KG1 (cell line): Measurements from ENCODE around the gene FAM177A1.
"Not testable (repeated sequence)": the region's sequence is repeated elsewhere in the genome, so short reads cannot be mapped to it uniquely, and the experiment has no call there.

Experiments used
- DNase-seq: peaks from one replicate; lab custom pipeline; 2025; lab: John Stamatoyannopoulos, UW

The FAM177A1 gene

DNA sequence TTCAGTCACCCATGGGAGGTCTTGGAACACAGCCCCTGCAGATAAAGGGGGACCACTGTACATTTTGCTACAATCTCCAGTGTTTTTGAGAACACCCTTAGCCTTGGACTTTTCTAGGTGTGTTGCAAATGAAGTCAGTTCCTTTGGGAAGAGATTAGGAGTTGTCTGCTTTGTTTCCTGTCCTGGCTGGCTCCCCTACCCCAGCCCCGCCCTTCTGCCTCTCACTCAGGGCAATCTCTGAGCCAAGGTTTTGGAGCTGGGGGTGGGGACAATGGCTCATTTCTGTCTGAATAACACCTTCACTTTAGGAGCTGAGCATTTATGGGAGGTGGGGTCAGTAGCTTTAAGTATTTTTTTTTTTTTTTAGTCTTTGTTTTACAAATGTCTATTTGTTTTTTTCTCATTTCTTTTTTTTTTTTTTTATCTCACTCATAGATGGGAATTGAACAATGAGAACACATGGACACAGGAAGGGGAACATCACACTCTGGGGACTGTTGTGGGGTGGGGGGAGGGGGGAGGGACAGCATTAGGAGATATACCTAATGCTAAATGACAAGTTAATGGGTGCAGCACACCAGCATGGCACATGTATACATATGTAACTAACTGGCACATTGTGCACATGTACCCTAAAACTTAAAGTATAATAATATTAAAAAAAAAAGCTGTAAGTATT is 15.2 kb downstream of the FAM177A1 start:
- not testable (repeated sequence) for DNase-seq

- not testable (repeated sequence) for DNase-seq
These were observed 19.7 kb downstream of the FAM177A1 start for GRCh38 chr14:35065731-35066130.

DNA sequence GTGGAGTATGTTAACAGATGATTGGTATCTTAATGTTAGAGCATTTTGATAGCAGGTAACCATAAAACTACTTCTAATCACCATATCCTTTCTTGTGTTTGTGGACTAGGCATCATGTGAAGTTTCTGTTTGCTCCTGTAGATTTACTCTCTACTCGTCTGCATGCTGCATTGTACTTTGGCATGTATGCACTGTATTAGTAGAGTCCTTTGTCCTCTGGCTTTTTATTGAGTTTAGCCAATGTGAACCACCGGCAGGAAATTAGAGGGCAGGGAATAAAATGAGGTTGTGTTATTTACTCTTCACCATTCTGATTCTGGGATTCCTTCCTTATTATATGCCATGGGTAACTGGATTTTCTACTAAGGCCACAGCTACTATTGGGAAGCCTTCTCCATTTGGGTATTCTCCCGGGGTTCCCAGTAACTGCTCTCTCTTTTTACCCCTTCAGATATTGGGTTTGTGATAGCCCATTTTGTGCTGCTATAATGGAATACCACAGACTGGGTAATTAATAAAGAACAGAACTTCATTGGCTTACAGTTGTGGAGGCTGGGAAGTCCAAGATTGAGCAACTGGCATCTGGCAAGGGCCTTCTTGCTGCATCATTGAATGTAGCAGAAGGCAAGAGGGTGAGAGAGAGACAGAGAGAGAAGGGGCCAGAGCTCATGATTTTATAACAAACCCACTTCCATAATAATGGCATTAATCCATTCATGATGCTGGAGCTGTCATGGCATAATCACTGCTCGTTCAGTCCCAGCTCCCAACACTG is 22.4 kb downstream of the FAM177A1 start:
- DNase-seq, result no peak

- DNase-seq, result no peak
These were observed 26.2 kb downstream of the FAM177A1 start for GRCh38 chr14:35072226-35072625.

DNA sequence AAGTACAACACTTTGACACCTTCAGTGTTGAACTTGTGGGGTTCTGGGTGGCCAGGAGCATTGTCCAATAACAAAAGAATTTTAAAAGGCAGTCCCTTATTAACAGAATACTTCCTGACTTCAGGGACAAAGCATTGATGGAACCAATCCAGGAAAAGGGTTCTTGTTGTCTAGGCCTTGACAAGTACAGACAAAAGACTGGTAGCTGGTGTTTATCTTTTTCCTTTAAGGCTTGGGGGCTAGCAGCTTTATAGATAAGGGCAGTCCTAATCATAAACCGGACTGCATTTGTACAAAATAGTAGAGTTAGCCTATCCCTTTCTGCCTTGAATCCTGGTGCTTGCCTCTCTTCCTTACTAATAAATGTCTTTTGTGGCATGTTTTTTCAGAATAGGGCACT is 27.4 kb downstream of the FAM177A1 start:
- no peak for DNase-seq

GRCh38 chr14:35078082-35078481 is 32.0 kb downstream of the FAM177A1 start:
- DNase-seq, result no peak

DNA sequence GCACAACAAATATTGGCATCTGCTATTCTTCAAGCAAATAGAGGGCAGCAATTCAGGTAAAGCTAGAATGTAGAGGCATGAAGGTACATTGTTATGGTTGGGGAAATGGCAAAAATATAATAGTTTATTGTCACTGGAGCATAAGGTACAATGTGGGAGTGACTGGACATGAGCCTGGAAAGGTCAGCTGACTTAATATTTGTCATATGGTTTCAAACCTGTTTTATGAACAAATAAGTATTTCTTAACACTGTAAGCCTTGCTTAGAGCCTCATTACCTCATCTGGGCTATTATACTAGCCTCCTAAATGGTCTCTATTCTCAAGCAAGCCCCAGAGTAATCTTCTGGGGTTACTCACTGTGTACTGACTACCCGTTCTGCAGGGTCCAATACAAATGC is 33.7 kb downstream of the FAM177A1 start:
- no peak for DNase-seq

GRCh38 chr14:35083530-35084150 is 37.6 kb downstream of the FAM177A1 start:
- DNase-seq, result no peak

GRCh38 chr14:35085441-35085840 is 39.4 kb downstream of the FAM177A1 start:
- DNase-seq, result no peak

DNA sequence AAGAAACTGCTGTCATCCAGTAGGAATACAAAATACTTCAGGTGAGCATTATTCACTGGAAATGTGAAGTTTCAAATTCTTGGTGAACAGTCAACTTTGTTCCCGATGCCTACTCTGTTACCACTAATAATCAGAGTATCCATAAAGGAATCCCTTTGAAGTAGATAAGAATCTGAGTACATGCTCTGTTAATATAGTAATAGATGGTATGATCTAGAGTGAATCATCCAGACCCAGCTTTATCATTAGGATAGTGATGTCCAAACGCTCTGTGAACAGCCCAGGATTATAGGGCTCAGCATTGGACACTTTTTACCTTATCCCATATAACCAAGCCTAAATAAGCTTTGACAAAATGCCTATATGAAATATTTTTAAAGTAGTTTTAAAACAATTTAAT is 42.4 kb downstream of the FAM177A1 start:
- DNase-seq, result no peak

GRCh38 chr14:35094645-35095044 is 48.6 kb downstream of the FAM177A1 start:
- not testable (repeated sequence) for DNase-seq

- DNase-seq, result no peak
These were observed 61.8 kb downstream of the FAM177A1 start for GRCh38 chr14:35107866-35108265.

- no peak for DNase-seq
These were observed 66.6 kb downstream of the FAM177A1 start for GRCh38 chr14:35112641-35113040.

DNA sequence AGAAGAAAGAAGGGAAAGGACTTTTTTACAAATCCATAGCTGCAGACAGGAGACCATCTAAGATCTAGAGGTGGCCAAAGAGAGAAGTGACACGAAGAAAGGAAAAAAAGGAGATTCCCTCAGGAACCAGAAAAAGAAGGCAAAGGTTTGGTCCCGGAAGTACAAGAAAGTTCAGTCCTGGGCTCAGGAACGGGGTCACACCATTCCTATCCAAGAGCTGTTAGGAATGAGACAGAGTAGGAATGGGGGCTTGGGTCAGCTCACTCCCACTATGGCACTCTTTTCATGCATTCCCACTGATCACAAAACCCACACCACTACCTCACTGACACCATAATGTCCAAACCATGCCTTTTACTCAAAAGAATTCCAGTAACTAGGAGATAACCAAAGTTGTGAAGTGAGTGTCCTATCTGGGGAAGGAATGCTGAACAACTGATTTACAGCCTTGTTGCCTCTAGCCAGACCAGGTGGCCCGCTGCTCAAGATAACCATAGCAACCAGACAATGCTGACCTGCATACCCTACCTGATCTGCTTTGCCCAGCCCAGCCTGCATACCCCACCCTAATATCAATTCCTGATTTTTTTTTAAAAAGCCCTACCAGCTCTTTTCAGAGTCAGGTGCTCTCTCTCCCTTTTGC is 67.4 kb downstream of the FAM177A1 start:
- no peak for DNase-seq

GRCh38 chr14:35114036-35114435 is 68.0 kb downstream of the FAM177A1 start:
- DNase-seq, result no peak

- DNase-seq, result no peak
These were observed 70.2 kb downstream of the FAM177A1 start for GRCh38 chr14:35116242-35116641.

DNA sequence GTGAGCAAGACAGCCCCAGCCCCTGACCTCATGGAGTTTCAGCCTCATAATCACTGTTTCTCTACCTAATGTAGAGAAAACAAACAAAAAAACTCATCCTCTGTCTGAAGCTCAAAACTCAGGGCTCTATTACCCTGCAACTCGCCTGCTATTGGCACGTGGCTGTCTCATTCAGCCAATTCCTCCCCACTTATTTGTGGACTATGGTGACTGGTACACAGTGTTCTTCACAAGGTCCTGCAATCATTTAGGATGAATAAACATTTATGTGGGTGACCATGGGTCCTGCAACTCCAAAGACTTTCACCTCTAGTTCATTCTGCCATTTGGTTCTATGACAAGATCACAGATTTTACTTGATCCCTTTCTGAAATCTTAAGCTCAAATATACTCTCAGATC is 71.0 kb downstream of the FAM177A1 start:
- DNase-seq, result no peak

DNA sequence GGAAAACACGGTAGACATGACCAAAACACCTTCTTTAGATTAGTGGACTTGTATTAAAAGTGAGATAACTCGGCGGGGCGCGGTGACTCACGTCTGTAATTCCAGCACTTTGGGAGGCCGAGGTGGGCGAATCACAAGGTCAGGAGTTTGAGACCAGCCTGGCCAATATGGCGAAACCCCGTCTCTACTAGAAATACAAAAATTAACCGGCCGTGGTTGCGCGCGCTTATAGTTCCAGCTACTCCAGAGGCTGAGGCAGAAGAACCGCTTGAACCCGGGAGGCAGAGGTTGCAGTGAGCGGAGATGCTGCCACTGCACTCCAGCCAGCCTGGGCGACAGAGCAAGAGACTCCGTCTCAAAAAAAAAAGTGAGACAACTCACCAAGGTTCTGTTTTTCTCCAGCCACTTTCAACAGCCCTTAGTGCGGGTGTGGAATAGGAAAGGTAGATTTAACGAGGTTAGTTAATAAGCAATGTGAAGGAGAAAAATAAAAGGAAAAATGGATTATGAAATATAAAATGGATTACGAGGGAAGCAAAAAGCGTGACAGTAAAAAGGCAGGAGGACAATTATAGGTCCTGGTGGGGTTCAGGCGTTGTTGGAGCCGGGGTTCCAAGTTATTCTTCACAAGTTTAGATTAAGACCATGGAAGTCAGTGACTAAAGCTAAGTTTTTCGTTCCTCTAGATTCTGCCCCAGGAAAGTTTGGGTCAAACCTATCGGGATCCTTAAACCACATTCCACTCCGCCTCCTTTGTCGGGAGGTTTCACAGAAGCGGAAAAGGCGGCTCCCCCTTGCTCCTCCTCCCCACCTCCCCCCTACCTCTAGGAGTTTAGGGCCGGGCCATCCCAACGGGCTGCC is 75.2 kb downstream of the FAM177A1 start:
- no peak for DNase-seq

- peak; percentile 99 for DNase-seq
These were observed 76.0 kb downstream of the FAM177A1 start, which contains the start of the genes PPP2R3C and PRORP for GRCh38 chr14:35121887-35122695. PPP2R3C (minus strand) TSS chr14:35121990; CDS start chr14:35121959, 31 bp downstream. PRORP (plus strand) TSS chr14:35122552; CDS start chr14:35123246, 694 bp downstream.

DNA sequence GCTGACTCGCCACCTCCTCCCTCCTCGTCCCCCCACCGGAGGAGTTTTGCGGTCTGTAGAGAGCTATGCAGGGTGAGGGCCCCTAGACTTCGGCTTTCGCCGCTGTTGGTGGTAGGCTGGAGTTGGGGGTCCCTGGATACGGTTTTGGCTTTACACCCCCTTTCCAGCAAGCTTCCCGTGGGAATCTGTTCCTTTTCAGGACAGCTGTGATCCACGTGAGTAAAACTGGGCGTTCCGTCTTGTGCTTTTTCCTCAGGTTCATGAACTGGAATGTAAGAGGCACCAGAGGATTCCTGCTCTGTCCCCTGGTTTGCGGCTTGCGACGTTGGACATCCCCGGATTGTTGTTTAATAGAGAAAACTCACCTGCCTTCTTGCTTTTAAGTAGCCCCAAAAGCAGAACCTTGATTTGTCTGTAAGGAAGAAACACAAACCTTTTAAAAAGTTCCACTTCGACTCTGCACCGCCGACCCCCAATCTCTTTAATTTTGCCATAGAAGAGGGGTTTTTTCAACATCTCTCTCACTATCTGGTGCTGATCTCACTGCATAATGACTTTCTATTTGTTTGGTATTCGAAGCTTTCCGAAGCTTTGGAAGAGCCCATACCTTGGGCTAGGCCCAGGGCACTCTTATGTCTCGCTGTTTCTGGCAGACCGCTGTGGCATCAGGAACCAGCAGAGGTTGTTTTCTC is 76.8 kb downstream of the FAM177A1 start:
- no peak for DNase-seq
